GM19193 (cell line): ENCODE results near the gene UBE2G2.

Source experiments
- POLR2A ChIP-seq: IDR thresholded peaks from 4 replicates; pipeline ENCODE4 v1.6.1; 2011; ENCODE audit not compliant: insufficient read depth, insufficient read length; ENCODE audit errors: extremely low read depth

UBE2G2 gene

GRCh38 chr21:44840771-44841170 lies 39.2 kb upstream of the UBE2G2 start:
- no peak for TF ChIP-seq POLR2A

GRCh38 chr21:44838951-44839350 lies 37.3 kb upstream of the UBE2G2 start:
- no peak for TF ChIP-seq POLR2A

GRCh38 chr21:44838039-44838895 lies 36.6 kb upstream of the UBE2G2 start:
- TF ChIP-seq POLR2A, result no peak

- TF ChIP-seq POLR2A, result no peak
Observed at GRCh38 chr21:44837537-44837936, 35.9 kb upstream of the UBE2G2 start.

GRCh38 chr21:44836666-44837471 lies 35.2 kb upstream of the UBE2G2 start:
- TF ChIP-seq POLR2A, result no peak

- no peak for TF ChIP-seq POLR2A
Observed at GRCh38 chr21:44836349-44836665, 34.7 kb upstream of the UBE2G2 start.

- TF ChIP-seq POLR2A, result no peak
Observed at GRCh38 chr21:44835647-44835973, 34.0 kb upstream of the UBE2G2 start.

GRCh38 chr21:44834951-44835646 lies 33.5 kb upstream of the UBE2G2 start:
- no peak for TF ChIP-seq POLR2A

- no peak for TF ChIP-seq POLR2A
Observed at GRCh38 chr21:44834231-44834950, 32.8 kb upstream of the UBE2G2 start.

GRCh38 chr21:44833663-44834062 lies 32.0 kb upstream of the UBE2G2 start:
- TF ChIP-seq POLR2A, result no peak

- no peak for TF ChIP-seq POLR2A
Observed at GRCh38 chr21:44831227-44831860, 29.7 kb upstream of the UBE2G2 start.

GRCh38 chr21:44829507-44830092 lies 28.0 kb upstream of the UBE2G2 start:
- no peak for TF ChIP-seq POLR2A

- TF ChIP-seq POLR2A, result no peak
Observed at GRCh38 chr21:44828362-44829056, 26.9 kb upstream of the UBE2G2 start.
